Dedifferentiated amniotic fluid mesenchymal stem cell (primary cell): ENCODE measurements around the gene MEFV.
A peak's percentile ranks its signal among the peaks of the same experiment; 100 is the strongest.
"Not testable (repeated sequence)": the region's sequence is repeated elsewhere in the genome, so short reads cannot be mapped to it uniquely, and the experiment has no call there.

Experiments used
- DNase-seq: peaks from one replicate; pipeline ENCODE4 v3.0.0-alpha.2; 2016; ENCODE audit errors: extremely low spot score

MEFV gene, protein sequence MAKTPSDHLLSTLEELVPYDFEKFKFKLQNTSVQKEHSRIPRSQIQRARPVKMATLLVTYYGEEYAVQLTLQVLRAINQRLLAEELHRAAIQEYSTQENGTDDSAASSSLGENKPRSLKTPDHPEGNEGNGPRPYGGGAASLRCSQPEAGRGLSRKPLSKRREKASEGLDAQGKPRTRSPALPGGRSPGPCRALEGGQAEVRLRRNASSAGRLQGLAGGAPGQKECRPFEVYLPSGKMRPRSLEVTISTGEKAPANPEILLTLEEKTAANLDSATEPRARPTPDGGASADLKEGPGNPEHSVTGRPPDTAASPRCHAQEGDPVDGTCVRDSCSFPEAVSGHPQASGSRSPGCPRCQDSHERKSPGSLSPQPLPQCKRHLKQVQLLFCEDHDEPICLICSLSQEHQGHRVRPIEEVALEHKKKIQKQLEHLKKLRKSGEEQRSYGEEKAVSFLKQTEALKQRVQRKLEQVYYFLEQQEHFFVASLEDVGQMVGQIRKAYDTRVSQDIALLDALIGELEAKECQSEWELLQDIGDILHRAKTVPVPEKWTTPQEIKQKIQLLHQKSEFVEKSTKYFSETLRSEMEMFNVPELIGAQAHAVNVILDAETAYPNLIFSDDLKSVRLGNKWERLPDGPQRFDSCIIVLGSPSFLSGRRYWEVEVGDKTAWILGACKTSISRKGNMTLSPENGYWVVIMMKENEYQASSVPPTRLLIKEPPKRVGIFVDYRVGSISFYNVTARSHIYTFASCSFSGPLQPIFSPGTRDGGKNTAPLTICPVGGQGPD

DNA sequence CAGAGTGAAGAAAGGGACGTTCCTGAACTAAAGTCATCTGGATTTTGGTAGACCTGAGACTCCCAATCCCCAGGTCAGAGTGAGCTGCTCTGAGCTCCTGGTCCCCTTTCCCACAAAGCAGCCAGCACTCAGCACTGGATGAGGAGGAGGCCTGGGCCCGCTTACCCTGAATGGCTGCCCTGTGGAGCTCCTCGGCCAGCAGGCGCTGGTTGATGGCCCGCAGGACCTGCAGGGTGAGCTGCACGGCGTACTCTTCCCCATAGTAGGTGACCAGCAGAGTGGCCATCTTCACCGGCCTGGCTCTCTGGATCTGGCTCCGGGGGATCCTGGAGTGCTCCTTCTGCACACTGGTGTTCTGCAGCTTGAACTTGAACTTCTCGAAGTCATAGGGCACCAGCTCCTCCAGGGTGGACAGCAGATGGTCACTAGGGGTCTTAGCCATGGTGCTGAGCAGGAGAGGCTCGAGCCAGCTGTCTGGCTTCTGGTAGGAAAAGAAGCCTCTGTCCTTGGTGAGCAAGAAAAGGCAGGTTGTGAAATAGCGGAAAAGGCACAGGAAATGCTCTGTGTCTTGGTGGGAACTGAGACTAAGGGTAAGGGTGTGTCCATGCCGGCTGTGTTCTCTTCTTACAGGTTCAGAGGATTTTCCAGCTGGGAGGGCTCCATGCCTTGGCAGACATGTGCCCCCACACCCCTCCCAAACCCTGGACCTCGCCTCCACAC lies at the start of gene MEFV:
Gene MEFV (minus strand): TSS at position 488 of the 720 bp plus-strand sequence. CDS start 46 bp downstream, at position 442.
- no peak for DNase-seq

DNA sequence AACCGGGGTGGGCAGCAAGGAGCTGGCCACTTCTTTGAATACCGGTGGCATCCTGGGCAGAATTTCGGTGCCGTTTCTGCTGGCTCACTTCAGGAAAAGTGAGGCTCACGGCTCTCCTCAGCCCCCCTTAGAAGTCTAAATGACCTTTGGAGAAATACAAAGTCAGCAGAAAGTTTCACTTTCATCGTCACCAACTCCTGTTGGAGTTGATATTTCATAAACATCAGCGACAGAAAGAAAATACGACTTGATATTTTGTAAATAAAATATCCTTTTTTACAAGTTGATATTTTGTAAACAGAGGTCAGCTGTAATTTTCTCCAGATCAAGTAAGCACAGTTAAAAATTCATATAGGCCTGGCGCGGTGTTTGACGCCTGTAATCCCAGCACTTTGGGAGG lies 49.6 kb upstream of the MEFV start:
- no peak for DNase-seq

DNA sequence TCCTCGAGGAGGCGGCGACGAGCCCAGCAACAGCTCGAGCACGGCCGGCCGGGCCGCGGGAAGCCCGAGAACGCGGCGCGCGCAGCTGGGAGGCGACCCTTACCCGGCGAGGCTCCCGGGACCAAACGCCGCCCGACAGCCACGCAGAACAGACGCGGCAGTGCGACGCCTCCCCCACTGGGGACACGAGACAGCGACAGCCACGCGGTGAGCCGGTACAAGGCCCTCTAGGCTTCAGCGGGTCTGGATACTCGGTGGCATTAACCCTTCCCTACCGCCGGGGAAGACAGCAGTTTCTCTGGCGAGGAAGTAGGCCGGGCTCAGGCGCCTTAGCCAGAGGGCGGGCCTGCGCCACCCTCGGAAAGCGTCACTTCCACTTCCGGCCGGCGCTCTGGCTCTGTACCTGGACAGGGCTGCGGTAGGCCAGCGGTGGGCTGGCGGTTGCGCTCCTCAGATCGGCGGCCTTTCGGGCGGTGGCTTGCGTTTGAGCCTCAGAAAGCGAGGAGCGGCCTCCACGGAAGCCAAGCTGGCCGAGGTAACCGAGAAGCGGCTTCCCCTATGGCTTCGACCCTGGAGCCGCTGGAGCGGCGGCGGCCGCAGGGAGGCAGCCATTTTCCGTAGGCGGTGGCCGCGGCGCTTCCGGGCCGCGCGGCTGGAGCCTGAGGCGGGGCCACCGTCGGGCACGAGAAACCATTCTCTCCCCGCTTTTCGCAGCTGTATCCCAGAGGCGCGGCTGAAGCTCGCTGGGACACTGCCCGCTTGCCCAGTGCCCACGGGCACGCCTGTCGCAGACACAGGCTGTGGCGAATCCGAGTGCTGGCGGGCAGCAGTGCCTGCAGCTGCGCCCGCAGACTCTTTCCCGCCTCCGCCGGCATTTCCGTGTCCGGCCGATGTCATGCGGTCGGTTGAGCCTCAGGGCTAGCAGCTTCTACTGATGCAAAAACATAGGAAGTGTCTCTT lies 49.0 kb upstream of the MEFV start, which contains the start of the genes TIGD7 and ZNF75A:
Gene TIGD7 (minus strand): TSS at position 322 of the 960 bp plus-strand sequence. CDS start 4,816 bp downstream, outside the sequence.
Gene ZNF75A (plus strand): TSS at position 389 of the 960 bp plus-strand sequence. CDS start 2,932 bp downstream, outside the sequence.
- peak; percentile 82 for DNase-seq

DNA sequence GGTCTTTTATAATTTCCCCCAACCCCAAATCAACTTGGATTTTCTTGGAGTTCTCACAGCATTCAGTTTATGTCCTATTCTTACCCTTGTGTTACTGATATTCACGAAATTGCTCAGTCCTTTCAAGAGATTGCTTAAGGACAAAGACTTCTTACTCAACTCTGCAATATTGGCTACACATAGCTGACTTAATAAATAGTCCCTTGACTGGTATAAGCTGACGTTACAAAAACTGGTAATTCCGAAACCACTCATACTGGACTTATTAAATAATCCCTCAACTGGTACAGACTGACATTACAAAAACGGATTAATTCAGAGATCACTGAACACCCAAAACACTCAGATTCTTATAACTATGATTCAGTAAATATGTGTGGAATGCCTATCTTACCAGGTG lies 47.9 kb upstream of the MEFV start:
- no peak for DNase-seq

DNA sequence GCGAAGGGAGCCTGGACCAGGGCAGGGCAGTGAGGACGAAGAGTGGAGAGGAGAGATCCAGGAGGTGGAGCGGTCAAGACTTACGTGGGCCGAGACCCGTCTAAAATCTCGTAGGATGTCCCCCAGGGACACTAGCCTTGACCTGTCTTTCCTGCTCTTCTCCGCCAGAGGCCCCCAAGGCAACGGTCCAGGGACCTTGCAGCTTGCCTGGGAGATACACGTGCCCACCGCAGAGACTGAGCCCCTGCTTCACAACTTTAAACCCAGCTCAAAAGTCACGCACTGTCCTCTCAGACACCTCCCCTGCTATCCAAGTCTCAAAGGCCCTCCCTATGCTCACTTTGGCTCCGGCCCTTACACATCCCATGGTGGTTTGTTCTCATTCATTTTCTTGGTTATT lies 39.4 kb upstream of the MEFV start:
- no peak for DNase-seq

DNA sequence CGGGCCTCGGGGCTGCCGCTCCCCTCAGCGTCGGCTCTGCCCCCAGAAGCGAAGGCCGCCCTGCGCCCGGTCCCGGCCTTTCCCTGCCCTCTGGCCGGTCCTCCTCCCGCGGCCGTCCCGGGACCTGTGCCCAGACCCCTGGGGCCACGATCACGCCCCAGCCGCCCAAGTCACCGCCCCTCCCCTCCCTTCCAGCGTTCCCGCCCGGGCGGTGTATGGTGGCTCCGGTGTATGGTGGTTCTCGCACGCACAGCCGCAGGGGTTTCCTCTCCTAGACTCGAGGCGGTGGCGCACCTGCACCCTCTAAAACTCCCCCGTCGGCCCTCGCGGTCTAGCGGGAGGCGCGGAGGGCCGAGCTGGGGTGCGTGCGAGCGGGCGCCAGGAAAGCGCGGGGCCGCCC lies 38.8 kb upstream of the MEFV start:
- DNase-seq, result no peak

DNA sequence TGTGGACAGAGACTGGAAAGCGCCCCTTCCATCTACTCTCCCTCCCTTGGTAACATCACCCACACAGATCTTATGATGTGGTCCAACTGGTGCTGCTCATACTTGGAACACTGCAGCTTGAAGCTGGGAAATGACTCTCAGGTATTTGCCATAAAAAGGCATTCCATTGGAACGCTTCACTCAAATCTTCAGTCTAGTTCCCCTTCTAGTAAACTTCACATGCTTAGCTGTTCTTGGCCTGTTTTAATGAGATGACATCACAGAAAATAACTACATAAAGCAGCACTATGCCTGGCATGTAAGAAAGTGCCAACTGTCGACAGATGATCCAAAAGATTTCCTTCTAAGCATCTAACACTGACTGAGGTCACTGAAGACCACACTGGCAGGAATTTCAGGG lies 36.2 kb upstream of the MEFV start:
- DNase-seq, result no peak

DNA sequence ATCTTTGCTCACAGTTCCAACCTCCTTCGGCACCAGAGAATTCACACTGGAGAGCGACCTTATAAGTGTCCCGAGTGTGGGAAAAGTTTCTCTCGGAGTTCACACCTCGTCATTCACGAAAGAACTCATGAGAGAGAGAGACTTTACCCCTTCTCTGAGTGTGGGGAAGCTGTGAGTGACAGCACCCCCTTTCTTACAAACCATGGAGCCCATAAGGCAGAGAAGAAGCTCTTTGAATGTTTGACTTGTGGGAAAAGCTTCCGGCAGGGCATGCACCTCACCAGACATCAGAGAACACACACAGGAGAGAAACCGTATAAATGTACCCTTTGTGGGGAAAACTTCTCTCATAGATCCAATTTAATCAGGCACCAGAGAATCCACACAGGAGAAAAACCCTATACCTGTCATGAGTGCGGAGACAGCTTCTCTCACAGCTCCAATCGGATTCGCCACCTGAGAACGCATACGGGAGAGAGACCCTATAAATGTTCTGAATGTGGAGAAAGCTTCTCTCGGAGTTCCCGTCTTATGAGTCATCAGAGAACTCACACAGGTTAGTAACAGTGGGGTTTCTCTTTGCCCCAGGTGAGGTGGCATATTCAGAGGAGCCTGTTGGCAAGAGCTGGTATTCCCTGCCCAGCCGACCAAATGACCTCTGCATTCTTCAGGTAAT lies 33.7 kb upstream of the MEFV start:
- DNase-seq, result no peak

DNA sequence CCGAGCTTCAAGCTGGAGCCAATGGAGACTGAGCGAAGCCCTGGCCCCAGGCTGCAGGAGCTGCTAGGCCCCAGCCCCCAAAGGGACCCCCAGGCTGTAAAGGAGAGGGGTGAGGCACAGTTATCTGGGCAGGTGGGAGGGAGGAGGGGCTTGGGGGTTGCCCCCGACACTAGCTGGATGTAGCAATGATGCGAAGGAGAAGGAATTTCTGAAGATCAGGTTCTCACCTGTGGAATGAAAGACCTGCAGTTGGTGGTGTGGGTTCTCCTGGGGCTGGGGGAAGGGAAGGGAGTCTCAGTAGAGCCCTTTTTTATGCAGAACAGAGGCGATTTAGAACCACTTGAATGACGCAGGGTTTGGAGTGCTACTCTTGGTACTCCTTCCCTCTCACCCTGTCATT lies 28.7 kb upstream of the MEFV start:
- no peak for DNase-seq

DNA sequence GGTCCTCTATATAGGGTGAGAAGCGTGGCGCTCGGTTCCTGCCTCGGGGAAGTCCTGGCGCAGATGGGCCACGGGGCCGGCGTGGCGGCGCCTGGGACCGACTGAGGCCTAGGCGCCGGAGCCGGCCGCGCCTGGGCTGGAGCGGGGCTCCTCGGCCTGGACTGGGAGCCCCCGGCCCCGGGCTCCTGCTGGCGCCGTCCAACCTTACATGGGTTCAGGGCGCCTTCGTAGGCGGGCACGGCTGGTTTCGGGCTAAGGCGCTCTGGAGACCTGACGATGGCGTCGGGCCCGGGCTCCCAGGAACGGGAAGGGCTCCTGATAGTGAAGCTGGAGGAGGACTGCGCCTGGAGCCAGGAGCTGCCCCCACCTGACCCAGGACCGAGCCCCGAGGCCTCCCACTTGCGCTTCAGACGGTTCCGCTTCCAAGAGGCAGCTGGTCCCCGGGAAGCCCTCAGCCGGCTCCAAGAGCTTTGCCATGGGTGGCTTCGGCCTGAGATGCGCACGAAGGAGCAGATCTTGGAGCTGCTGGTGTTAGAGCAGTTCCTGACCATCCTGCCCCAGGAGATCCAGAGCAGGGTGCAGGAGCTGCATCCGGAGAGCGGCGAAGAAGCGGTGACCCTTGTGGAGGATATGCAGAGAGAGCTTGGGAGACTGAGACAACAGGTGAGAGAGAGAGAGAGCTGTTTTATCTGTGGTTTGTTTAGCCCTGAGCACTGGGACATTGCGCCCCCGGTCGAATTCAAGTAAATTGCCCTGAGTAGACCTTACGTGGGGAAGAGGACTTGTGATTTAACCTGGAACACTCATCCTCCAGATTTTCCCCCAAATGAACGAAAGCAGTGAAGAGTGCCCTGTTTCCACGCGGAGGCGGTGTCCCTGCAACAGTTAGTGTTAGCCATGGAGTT lies 27.4 kb upstream of the MEFV start:
- no peak for DNase-seq

DNA sequence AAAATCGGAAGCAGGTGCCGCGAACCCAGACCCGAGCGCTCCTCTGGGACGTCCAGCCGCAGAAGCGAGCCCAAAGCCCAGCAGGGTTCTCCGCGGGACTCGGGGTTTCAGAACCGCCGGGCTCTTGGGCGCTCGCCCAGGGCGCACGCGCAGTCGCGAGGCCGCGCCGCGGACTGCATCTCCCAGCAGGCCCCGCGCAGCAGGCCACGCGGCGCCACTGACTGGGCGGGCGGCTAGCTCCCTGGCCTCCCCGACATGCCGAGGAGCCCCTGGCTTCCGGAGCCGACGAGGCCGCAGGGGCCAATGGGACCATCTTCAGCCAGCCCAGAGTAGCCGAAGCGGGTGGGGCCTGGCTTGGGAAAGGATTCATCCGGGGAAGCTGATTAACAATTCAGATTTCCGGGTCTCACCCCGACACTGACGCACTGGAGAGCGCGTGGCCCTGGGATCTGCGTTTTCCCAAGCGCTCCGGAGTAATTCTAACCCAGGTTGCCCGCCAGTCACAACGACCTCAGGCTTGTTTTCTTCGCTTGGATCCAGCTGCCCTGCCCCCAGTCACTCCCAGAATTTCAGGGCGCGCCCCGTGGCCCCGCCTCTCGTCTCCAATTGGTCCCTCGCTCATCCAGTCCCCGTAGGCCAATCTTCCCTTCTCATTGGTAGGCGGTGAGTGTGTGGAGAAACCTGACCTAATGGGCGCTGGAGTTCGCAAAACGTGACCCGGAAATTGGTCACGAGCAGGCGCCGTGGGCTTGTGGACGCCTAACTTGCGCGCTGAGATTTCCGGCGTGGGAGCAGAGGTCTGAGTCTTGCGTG lies 26.5 kb upstream of the MEFV start, which contains the start of gene ZNF263:
Gene ZNF263 (plus strand): TSS at position 762 of the 813 bp plus-strand sequence. CDS start 328 bp downstream, outside the sequence.
- DNase-seq, result peak; percentile 98

DNA sequence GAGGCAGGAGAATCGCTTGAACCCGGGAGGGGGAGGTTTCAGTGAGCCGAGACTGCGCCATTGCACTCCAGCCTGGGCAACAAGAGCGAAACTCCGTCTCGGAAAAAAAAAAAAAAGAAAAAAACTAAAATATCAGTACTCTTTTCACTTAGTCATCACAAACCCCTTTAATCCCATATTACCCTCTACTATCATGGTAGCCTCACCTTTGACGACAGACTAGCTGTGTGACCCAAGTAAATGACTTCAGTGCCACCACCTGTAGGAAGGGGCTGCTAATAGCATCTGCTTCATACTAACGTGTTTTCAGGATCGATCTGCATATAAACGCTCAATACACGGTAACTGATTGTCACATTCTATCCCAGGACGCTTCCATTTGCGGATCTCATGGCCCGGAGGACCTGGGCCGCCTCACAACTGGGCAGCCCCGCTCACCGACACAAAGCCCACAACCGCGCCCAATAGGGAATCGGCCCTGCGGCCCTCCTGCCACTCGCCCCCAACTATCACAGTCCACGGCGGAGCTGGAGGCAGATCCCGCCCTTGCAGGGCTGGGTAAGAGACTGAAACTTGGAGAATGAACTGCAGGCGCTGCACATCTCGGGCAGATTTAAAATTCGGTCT lies 25.8 kb upstream of the MEFV start:
- DNase-seq, result peak; percentile 46

DNA sequence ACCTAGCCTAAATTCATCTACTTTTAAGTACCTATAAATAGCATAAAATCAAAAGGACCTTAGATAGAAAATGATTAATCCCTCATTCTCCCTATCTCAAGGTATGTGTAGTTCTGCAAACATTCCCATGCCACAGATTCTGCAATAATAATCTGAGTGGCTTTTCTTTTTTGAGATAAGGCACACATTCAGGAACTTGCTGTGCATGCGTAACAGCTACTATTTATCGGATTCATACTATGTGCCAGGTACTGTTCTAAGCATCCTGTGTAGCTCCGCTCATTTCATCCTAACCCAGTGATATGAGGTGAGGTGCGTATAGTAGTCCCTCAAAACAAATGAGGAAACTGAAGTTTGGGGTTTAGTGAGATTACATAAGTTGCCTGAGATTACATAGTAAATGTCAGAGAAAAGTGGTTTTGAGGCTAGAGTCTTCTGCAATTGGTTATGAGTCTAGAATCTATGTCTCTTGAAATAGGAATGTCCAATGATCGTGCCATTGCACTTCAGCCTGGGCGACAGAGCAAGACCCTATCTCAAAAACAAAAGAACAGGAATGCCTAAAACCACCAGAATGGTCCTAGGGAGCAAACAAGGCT lies 24.9 kb upstream of the MEFV start:
- no peak for DNase-seq

DNA sequence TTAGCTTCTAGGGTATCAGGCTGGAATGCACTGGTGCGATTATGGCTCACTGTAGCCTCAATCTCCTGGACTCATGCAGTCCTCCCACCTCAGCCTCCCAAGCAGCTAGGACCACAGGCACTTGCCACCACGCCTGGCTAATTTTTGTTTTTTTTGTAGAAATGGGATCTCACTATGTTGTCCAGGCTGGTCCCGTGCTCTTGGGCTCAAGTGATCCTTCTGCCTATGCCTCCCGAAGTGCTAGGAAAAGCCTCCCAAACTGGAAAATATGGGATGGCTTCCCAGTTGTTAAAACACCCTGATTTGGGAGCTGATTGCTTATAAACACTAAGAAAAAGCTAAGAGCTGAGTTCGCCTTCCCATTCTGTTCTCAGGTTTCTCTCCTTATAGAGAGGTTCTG lies 20.2 kb upstream of the MEFV start:
- DNase-seq, result no peak

DNA sequence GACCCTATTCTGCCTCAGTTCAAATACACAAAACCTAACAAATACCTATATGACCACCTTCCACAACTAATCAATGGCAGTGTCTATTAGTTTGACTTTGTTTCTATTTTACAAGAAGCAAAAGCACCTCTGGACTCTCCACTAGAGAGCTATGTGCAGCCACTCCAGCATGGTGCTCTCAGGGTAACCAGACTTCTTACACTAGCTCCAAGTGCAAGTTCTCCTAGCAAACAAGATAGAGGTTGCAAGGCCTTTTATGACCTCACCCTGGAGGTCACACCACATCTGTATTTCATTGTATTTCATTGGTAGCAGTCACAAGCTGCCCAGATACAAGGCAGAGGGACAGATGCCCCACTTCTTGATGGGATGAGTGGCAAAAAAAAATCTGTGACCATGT lies 18.5 kb upstream of the MEFV start:
- DNase-seq, result no peak

DNA sequence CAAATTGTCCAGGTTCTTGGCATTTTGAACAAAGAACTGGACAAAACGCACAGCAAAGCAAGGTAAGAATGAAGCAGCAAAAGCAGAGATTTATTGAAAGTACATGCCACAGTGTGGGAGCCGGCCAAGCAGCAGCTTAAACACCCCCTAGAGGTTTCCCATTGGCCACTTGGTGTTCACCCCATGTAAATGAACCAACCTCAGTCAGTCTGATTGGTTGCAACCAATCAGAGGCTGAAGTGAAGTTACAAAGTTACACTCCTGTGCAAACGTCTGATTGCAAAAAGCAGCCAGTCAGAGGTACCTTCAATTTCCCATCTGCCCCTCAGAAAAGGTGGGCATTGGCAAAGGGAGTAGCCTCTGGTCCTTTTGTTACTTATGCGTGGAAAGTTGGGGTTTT lies 18.1 kb upstream of the MEFV start:
- no peak for DNase-seq

DNA sequence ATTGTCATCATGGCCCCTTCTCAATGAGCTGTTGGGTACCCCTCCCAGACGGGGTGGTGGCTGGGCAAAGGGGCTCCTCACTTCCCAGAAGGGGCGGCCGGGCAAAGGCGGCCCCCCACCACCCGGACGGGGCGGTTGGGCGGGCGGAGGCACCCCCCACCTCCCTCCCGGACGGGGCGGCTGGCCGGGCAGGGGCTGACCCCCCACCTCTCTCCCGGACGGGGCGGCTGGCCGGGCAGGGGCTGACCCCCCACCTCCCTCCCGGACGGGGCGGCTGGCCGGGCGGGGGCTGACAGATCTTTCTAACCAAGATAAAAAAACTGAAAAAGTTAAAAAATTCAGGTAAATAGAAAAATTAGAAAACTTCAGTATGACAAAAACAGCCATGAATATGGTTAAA lies 14.8 kb upstream of the MEFV start:
- DNase-seq, result not testable (repeated sequence)
